ENCODE measurements around the gene EIF4B. TPM values are rescaled to one million over a fixed set of nuclear protein-coding genes. Genes with fewer than 3 reads are reported as not detected.

Gene EIF4B
- polyA plus RNA-seq, 1 of the 3 experiments (the other 2 are of a cell fraction): 267 TPM

GRCh38 chr12:53090105-53090504 lies 83.8 kb downstream of the EIF4B start:
- Histone ChIP-seq H3K4me1 (ENCODE audit: control insufficient read depth in 1 of 2, insufficient read depth in 2 of 2, low read depth in 1 of 2, low read length in 1 of 2) (peaks cover 0 to 4% of the 10 kb centered on the region in 2 experiments; a peak in 1 of 4 replicates), H3K9me3 (no peaks in the 10 kb centered on the region; the same call in 1 of the 2 replicates), H3K36me3 (replicated peaks in 1 of 2; ENCODE audit: control insufficient read depth in 1 of 2, insufficient read depth in 2 of 2, low read length in 1 of 2) (no peaks in the 10 kb centered on the region), H3K9me2 (no peaks in the 10 kb centered on the region), H3K79me2 (ENCODE audit: insufficient read depth) (no peaks in the 10 kb centered on the region), H2AFZ (ENCODE audit: low read depth) (no peak overlapping the region), H4K20me1 (ENCODE audit: insufficient read depth) (no peaks in the 10 kb centered on the region), H3K27ac (ENCODE audit: low read depth in 2 of 2, low read length in 1 of 2) (no peak overlapping the region), H3K4me2 (no peak overlapping the region), H3K4me3 (ENCODE audit: low read depth in 2 of 2, low read length in 1 of 2) (no peak overlapping the region), H3F3A (replicated peaks; ENCODE audit: insufficient read depth) (no peaks in the 10 kb centered on the region), H3K27me3 (ENCODE audit: insufficient read depth) (no peaks in the 10 kb centered on the region), H3K9ac (no peak overlapping the region)
- no peak for DNase-seq
- 88% methylated on average over 6 of the region's 6 CpGs for WGBS (ENCODE audit: low lambda C conversion rate)
- ChIA-PET CTCF (interaction anchor here (1.6 to 4.9 kb wide), 2 partner anchors 10 to 24 kb away, joined by 5 to 48 read pairs; partner anchors contain the start of gene SPRYD3), POLR2A (no interaction called here)
- TF ChIP-seq FOXJ3 (CRISPR knock-in tag; IDR thresholded peaks at IDR 0.05) (no peak), SMC3 (IDR thresholded peaks at IDR 0.05; ENCODE audit: low read depth, low read length) (no peak), MEF2A (IDR thresholded peaks at IDR 0.05; ENCODE audit: borderline replicate concordance, low read depth) (no peak), EP300 (IDR thresholded peaks at IDR 0.05; ENCODE audit: borderline replicate concordance in 1 of 2, low read depth in 1 of 2, low read length in 1 of 2) (no peak), FOXM1 (IDR thresholded peaks at IDR 0.05; ENCODE audit: low read depth) (no peak), CTCF (IDR thresholded peaks at IDR 0.05) (no peak), TEAD4 (IDR thresholded peaks at IDR 0.05; ENCODE audit: borderline replicate concordance, insufficient read depth) (no peak), GABPA (IDR thresholded peaks at IDR 0.05; ENCODE audit: low read depth) (no peak), USF1 (IDR thresholded peaks at IDR 0.05; ENCODE audit: borderline replicate concordance, low read depth) (no peak), NFIC (IDR thresholded peaks at IDR 0.05; ENCODE audit: borderline replicate concordance) (no peak), RXRA (IDR thresholded peaks at IDR 0.05; ENCODE audit: borderline replicate concordance, low read depth) (no peak), RAD21 (IDR thresholded peaks at IDR 0.05; ENCODE audit: low read length) (no peak), IRF3 (IDR thresholded peaks at IDR 0.05; ENCODE audit: low read depth, low read length) (no peak), MAX (IDR thresholded peaks at IDR 0.05; ENCODE audit: low read depth) (no peak), POLR2AphosphoS5 (IDR thresholded peaks at IDR 0.05; ENCODE audit: low read depth, low read length) (no peak), EZH2phosphoT487 (IDR thresholded peaks at IDR 0.05; ENCODE audit: borderline replicate concordance, low read depth) (no peak), MXI1 (IDR thresholded peaks at IDR 0.05; ENCODE audit: low read depth, low read length) (no peak), YY1 (IDR thresholded peaks at IDR 0.05; ENCODE audit: low read depth) (no peak), ELF1 (IDR thresholded peaks at IDR 0.05) (no peak)
- TF ChIP-seq, protein P1, sequence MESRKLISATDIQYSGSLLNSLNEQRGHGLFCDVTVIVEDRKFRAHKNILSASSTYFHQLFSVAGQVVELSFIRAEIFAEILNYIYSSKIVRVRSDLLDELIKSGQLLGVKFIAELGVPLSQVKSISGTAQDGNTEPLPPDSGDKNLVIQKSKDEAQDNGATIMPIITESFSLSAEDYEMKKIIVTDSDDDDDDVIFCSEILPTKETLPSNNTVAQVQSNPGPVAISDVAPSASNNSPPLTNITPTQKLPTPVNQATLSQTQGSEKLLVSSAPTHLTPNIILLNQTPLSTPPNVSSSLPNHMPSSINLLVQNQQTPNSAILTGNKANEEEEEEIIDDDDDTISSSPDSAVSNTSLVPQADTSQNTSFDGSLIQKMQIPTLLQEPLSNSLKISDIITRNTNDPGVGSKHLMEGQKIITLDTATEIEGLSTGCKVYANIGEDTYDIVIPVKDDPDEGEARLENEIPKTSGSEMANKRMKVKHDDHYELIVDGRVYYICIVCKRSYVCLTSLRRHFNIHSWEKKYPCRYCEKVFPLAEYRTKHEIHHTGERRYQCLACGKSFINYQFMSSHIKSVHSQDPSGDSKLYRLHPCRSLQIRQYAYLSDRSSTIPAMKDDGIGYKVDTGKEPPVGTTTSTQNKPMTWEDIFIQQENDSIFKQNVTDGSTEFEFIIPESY (IDR thresholded peaks at IDR 0.05; ENCODE audit: borderline replicate concordance, low read depth): no peak
